Fibroblast of the aortic adventitia (primary cell): ENCODE data around the gene S100A16. TPM values are rescaled to one million over a fixed set of nuclear protein-coding genes. Genes with fewer than 3 reads are reported as not detected.

ENCODE experiments used
- DNase-seq: peaks from one replicate; pipeline ENCODE4 v3.0.0-alpha.2; 2010; ENCODE audit warnings: low read depth
- H3K4me3 ChIP-seq: 2 replicates; pipeline ENCODE4 v1.5.1; 2011; ENCODE audit warnings: low read depth, mild to moderate bottlenecking, control low read depth, low read length, moderate library complexity
- total RNA-seq: library from RNA; depleted of rRNA; stranded (reverse); fragments of >200 nt; gene quantifications from 2 replicates; pipeline ENCODE4 v1.2.3, GENCODE V29; 2012; ENCODE audit warnings: low replicate concordance
- TF ChIP-seq, protein P1 (sequence below): IDR thresholded peaks from 2 replicates; pipeline ENCODE4 v1.5.1; 2011; ENCODE audit warnings: mild to moderate bottlenecking, low read length, control low read depth, inconsistent platforms; ENCODE audit not compliant: insufficient read depth

S100A16 gene
- total RNA-seq, 1 donor = 406 TPM

DNA sequence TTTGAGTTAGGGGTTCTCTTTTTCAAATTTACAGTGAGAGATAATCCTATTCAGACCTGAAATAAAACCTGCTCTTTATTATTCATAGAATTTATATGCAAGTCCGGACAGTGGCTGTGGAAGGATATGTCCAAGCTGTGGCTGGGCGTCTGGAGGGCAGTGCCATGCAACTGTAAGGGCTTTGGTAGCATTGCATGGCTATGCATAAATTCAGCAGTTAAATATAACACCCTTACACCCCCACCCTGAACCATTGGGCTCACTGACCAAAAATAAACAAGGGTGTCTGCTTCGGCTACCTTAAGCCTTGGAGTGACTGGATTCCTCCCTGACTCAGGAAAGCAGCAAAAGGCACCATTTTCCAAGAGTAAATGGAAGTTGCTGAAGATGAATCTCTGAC is 26.3 kb upstream of the S100A16 start:
- TF ChIP-seq, protein P1, sequence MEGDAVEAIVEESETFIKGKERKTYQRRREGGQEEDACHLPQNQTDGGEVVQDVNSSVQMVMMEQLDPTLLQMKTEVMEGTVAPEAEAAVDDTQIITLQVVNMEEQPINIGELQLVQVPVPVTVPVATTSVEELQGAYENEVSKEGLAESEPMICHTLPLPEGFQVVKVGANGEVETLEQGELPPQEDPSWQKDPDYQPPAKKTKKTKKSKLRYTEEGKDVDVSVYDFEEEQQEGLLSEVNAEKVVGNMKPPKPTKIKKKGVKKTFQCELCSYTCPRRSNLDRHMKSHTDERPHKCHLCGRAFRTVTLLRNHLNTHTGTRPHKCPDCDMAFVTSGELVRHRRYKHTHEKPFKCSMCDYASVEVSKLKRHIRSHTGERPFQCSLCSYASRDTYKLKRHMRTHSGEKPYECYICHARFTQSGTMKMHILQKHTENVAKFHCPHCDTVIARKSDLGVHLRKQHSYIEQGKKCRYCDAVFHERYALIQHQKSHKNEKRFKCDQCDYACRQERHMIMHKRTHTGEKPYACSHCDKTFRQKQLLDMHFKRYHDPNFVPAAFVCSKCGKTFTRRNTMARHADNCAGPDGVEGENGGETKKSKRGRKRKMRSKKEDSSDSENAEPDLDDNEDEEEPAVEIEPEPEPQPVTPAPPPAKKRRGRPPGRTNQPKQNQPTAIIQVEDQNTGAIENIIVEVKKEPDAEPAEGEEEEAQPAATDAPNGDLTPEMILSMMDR = no peak
- no peak overlapping the region for H3K4me3 ChIP-seq
- DNase-seq = no peak

DNA sequence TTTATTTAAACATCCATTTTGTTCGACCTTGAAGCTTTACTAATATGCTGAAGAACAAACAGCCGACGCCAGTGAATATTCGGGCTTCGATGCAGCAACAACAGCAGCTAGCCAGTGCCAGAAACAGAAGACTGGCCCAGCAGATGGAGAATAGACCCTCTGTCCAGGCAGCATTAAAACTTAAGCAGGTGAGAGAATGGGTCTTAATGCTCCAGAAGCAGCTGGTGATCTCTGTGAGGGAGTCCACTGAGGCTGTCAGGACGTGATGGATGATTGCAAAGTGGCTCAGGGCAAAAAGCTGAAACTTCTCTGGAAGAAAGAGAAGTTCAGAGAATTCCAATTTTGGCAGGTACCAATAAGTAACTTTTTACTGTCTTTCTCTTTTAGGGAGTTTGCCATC is 25.3 kb upstream of the S100A16 start:
- TF ChIP-seq, protein P1 = no peak
- no peak for DNase-seq
- no peak overlapping the region for H3K4me3 ChIP-seq

- DNase-seq = no peak
- H3K4me3 ChIP-seq = no peak overlapping the region
- TF ChIP-seq, protein P1 = no peak
These were observed 23.4 kb upstream of the S100A16 start for GRCh38 chr1:153636312-153636711.

- no peak overlapping the region for H3K4me3 ChIP-seq
- TF ChIP-seq, protein P1 = no peak
- DNase-seq = no peak
These were observed 22.9 kb upstream of the S100A16 start for GRCh38 chr1:153635872-153636271.

GRCh38 chr1:153633754-153634665 is 21.1 kb upstream of the S100A16 start, which contains the start of gene CHTOP:
Gene CHTOP, plus strand, starts transcription at chr1:153634066. Its CDS starts 2,523 bp downstream, at chr1:153636589.
- peak; percentile 99 for DNase-seq

DNA sequence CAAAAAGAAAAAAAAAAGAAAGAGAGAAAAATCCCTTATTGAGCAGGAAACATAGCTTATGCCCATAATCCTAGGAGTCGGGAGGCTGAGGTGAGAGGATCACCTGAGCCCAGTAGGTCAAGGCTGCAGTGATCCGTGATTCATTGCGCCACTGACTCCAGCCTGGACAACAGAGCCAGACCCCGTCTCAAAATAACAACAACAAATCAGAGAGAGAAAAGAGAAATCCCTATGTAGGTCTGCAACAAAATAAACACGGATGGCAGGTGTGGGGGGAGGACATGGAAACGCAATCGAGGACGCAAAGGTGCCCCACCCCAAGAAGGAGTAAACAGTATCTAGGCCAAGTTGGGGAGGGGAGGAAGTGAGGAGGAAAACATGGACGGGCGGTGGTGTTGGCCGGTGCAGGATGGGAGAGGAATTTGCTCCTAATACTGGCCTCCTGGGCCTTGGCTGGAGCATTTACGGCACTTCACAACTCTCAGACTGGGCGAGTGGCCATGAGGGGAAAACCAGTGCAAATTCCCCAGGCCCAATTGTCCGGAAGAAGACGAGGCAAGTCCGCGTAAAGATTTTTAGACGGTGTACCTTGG is 20.3 kb upstream of the S100A16 start:
- TF ChIP-seq, protein P1 = no peak
- DNase-seq = no peak
- peak overlapping the region; percentile 60 for H3K4me3 ChIP-seq

More at GRCh38 chr1:153633754-153634665, 21.1 kb upstream of the S100A16 start, which contains the start of gene CHTOP:
- TF ChIP-seq, protein P1 = no peak
- H3K4me3 ChIP-seq = peak within 1 kb of the TSS; percentile 98
